Epithelial cell of proximal tubule (primary cell): ENCODE results near the gene ADD1. TPM values are rescaled to one million over a fixed set of nuclear protein-coding genes. Genes with fewer than 3 reads are reported as not detected.

Experiments used
- DNase-seq: peaks from one replicate; pipeline ENCODE4 v3.0.0-alpha.2; 2011; ENCODE audit warnings: low read depth
- H3K4me3 ChIP-seq: 2 replicates; pipeline ENCODE4 v1.5.1; 2011; ENCODE audit warnings: low read depth, mild to moderate bottlenecking, low read length
- CTCF ChIP-seq: conservative IDR thresholded peaks from 2 replicates; pipeline ENCODE4 v1.5.1; 2012; ENCODE audit warnings: low read depth, mild to moderate bottlenecking, low read length
- total RNA-seq: library from RNA; depleted of rRNA; stranded (reverse); fragments of >200 nt; gene quantifications from 2 replicates; pipeline ENCODE4 v1.2.3, GENCODE V29; 2015

ADD1 gene
- total RNA-seq = 153 and 222 TPM in 2 replicates

GRCh38 chr4:2843263-2843940, at the start of gene ADD1:
Gene ADD1, plus strand, starts transcription at chr4:2843844. Its CDS starts 32,072 bp downstream, at chr4:2875916.
- no peak for DNase-seq
- no peak for TF ChIP-seq CTCF
- peak within 1 kb of the TSS; percentile 84 for H3K4me3 ChIP-seq

- no peak for TF ChIP-seq CTCF
- H3K4me3 ChIP-seq = peak overlapping the region; percentile 83
- DNase-seq = no peak
These were observed 49.0 kb upstream of the ADD1 start for GRCh38 chr4:2794486-2795299.

- no peak for TF ChIP-seq CTCF
- peak overlapping the region; percentile 83 for H3K4me3 ChIP-seq
- DNase-seq = no peak
These were observed 48.2 kb upstream of the ADD1 start for GRCh38 chr4:2795300-2795892.

- DNase-seq = peak; percentile 86
These were observed 47.5 kb upstream of the ADD1 start for GRCh38 chr4:2795893-2796848.

GRCh38 chr4:2796849-2797544, 46.6 kb upstream of the ADD1 start:
- DNase-seq = no peak
- no peak overlapping the region for H3K4me3 ChIP-seq
- peak; percentile 5 for TF ChIP-seq CTCF

More at GRCh38 chr4:2795893-2796848, 47.5 kb upstream of the ADD1 start:
- no peak for TF ChIP-seq CTCF
- peak overlapping the region; percentile 83 for H3K4me3 ChIP-seq
